HEK293 (cell line): ENCODE measurements around the gene MISP.

Experiments
- CTCF ChIA-PET: fragments of 350-600 bp; formaldehyde crosslinking; extraction: SDS; loops from one replicate; lab custom pipeline; 2021; ENCODE audit warnings: antibody characterized with exemption; lab: Yijun Ruan, JAX
- POLR2A ChIA-PET: fragments of 300-600 bp; formaldehyde crosslinking; extraction: SDS; loops from one replicate; lab custom pipeline; 2020; ENCODE audit warnings: antibody characterized with exemption, inconsistent platforms; lab: Yijun Ruan, JAX
- H3K27ac ChIP-seq: fragments of 200-500 bp; sonication (Bioruptor generic); 2 replicates; pipeline ENCODE4 v1.5.1; 2014; ENCODE audit warnings: low read depth, low read length, control low read depth, inconsistent platforms; ENCODE audit errors: extremely low read depth
- H3K36me3 ChIP-seq, 2 experiments: fragments of 200-500 bp in 1 of 2; sonication (Bioruptor generic) in 1 of 2; 1 replicate in 1 of 2; 2 replicates in 1 of 2; pipeline ENCODE4 v1.5.1; 2014 to 2017; ENCODE audit warnings: inconsistent platforms in 2 of 2, low read length in 2 of 2; ENCODE audit not compliant: control insufficient read depth in 2 of 2, insufficient read depth in 1 of 2
- H3K4me1 ChIP-seq: fragments of 200-500 bp; sonication (Bioruptor generic); 2 replicates; pipeline ENCODE4 v1.5.1; 2014; ENCODE audit warnings: mild to moderate bottlenecking, low read length, inconsistent platforms; ENCODE audit not compliant: control insufficient read depth, insufficient read depth
- H3K4me3 ChIP-seq: 2 replicates; pipeline ENCODE4 v1.5.1; 2011; ENCODE audit warnings: low read depth, mild to moderate bottlenecking, control low read depth, low read length, moderate library complexity
- H3K9me3 ChIP-seq: fragments of 200-500 bp; sonication (Bioruptor generic); 2 replicates; pipeline ENCODE4 v1.5.1; 2014; ENCODE audit warnings: low read depth, low read length, inconsistent platforms; ENCODE audit not compliant: control insufficient read depth, insufficient read depth
- AEBP2 ChIP-seq: fragments of 450-650 bp; formaldehyde crosslinking; IDR thresholded peaks from 2 replicates; pipeline ENCODE4 v1.5.1; 2016; ENCODE audit warnings: missing biosample characterization, missing genetic modification characterization, borderline replicate concordance
- BCL6B ChIP-seq: fragments of 450-650 bp; formaldehyde crosslinking; IDR thresholded peaks from 2 replicates; pipeline ENCODE4 v1.5.1; 2017; ENCODE audit warnings: missing biosample characterization, missing genetic modification characterization
- EGR2 ChIP-seq: fragments of 450-650 bp; formaldehyde crosslinking; IDR thresholded peaks from 2 replicates; pipeline ENCODE4 v1.5.1; 2016; ENCODE audit warnings: low read depth, missing biosample characterization, missing genetic modification characterization
- GLIS1 ChIP-seq: fragments of 450-650 bp; formaldehyde crosslinking; IDR thresholded peaks from 2 replicates; pipeline ENCODE4 v1.5.1; 2016; ENCODE audit warnings: missing biosample characterization, missing genetic modification characterization
- GLIS2 ChIP-seq: fragments of 450-650 bp; formaldehyde crosslinking; IDR thresholded peaks from 2 replicates; pipeline ENCODE4 v1.5.1; 2016; ENCODE audit warnings: missing biosample characterization, missing genetic modification characterization
- INSM2 ChIP-seq: fragments of 450-650 bp; formaldehyde crosslinking; IDR thresholded peaks from 2 replicates; pipeline ENCODE4 v1.5.1; 2016; ENCODE audit warnings: missing biosample characterization, missing genetic modification characterization
- KLF1 ChIP-seq: fragments of 450-650 bp; formaldehyde crosslinking; IDR thresholded peaks from 2 replicates; pipeline ENCODE4 v1.5.1; 2016; ENCODE audit warnings: missing biosample characterization, missing genetic modification characterization
- TSHZ1 ChIP-seq: fragments of 450-650 bp; formaldehyde crosslinking; IDR thresholded peaks from 2 replicates; pipeline ENCODE4 v1.5.1; 2016; ENCODE audit warnings: missing biosample characterization, missing genetic modification characterization, borderline replicate concordance
- ZBTB7A ChIP-seq: fragments of 450-650 bp; formaldehyde crosslinking; IDR thresholded peaks from 2 replicates; pipeline ENCODE4 v1.5.1; 2016; ENCODE audit warnings: low read depth, missing biosample characterization, missing genetic modification characterization
- ZFP3 ChIP-seq: fragments of 450-650 bp; formaldehyde crosslinking; IDR thresholded peaks from 2 replicates; pipeline ENCODE4 v1.5.1; 2016; ENCODE audit warnings: low read depth, missing biosample characterization, missing genetic modification characterization
- ZIC2 ChIP-seq: fragments of 450-650 bp; formaldehyde crosslinking; IDR thresholded peaks from 2 replicates; pipeline ENCODE4 v1.5.1; 2016; ENCODE audit warnings: missing biosample characterization, missing genetic modification characterization
- ZNF174 ChIP-seq: fragments of 450-650 bp; formaldehyde crosslinking; IDR thresholded peaks from 2 replicates; pipeline ENCODE4 v1.5.0; 2017; ENCODE audit warnings: missing biosample characterization, mild to moderate bottlenecking, missing genetic modification characterization
- ZNF26 ChIP-seq: fragments of 450-650 bp; formaldehyde crosslinking; IDR thresholded peaks from 2 replicates; pipeline ENCODE4 v1.5.1; 2016; ENCODE audit warnings: missing biosample characterization, missing genetic modification characterization
- ZNF280C ChIP-seq: fragments of 450-650 bp; formaldehyde crosslinking; IDR thresholded peaks from 2 replicates; pipeline ENCODE4 v1.5.1; 2016; ENCODE audit warnings: missing biosample characterization, missing genetic modification characterization
- ZNF510 ChIP-seq: fragments of 450-650 bp; formaldehyde crosslinking; IDR thresholded peaks from 2 replicates; pipeline ENCODE4 v1.5.1; 2018; ENCODE audit warnings: mild to moderate bottlenecking, missing genetic modification characterization, missing biosample characterization; ENCODE audit not compliant: insufficient replicate concordance
- ZNF624 ChIP-seq: fragments of 450-650 bp; formaldehyde crosslinking; IDR thresholded peaks from 2 replicates; pipeline ENCODE4 v1.5.1; 2017; ENCODE audit warnings: missing biosample characterization, missing genetic modification characterization
- ZNF654 ChIP-seq: fragments of 450-650 bp; formaldehyde crosslinking; IDR thresholded peaks from 2 replicates; pipeline ENCODE4 v1.5.1; 2016; ENCODE audit warnings: low read depth, missing biosample characterization, missing genetic modification characterization
- ZNF701 ChIP-seq: fragments of 450-650 bp; formaldehyde crosslinking; IDR thresholded peaks from 2 replicates; pipeline ENCODE4 v1.5.1; 2016; ENCODE audit warnings: missing biosample characterization, missing genetic modification characterization
- ZSCAN16 ChIP-seq: fragments of 450-650 bp; formaldehyde crosslinking; IDR thresholded peaks from 2 replicates; pipeline ENCODE4 v1.5.1; 2016; ENCODE audit warnings: missing biosample characterization, missing genetic modification characterization
- ZSCAN30 ChIP-seq: fragments of 450-650 bp; IDR thresholded peaks from 2 replicates; pipeline ENCODE4 v1.5.1; 2018; ENCODE audit warnings: missing biosample characterization, mild to moderate bottlenecking, missing genetic modification characterization, moderate library complexity

Gene MISP

GRCh38 chr19:749811-750210, 1.1 kb upstream of the MISP start:
- no peak for TF ChIP-seq ZNF654 (tag by site-specific recombination)
- TF ChIP-seq AEBP2 = no peak
- TF ChIP-seq ZNF510 (tag by site-specific recombination) = no peak
- no peak for TF ChIP-seq BCL6B (tag by site-specific recombination)
- no peak for TF ChIP-seq INSM2 (tag by site-specific recombination)
- no peak for TF ChIP-seq ZNF174 (tag by site-specific recombination)
- TF ChIP-seq ZBTB7A = no peak
- TF ChIP-seq ZNF280C = no peak
- no peak for TF ChIP-seq ZNF701 (tag by site-specific recombination)
- H3K4me3 ChIP-seq = no peak overlapping the region
- no peaks in the 10 kb centered on the region for H3K36me3 ChIP-seq
- ChIA-PET POLR2A (interaction anchor here (0.6 kb wide), 1 partner anchor 108 kb away, joined by 3 read pairs; no protein-coding TSS in a partner anchor), CTCF (interaction anchor here (0.6 kb wide), 1 partner anchor 370 kb away, joined by 5 read pairs; no protein-coding TSS in a partner anchor)
- H3K4me1 ChIP-seq = no peaks in the 10 kb centered on the region
- no peak overlapping the region for H3K27ac ChIP-seq
- H3K9me3 ChIP-seq = no peaks in the 10 kb centered on the region

- Histone ChIP-seq H3K4me1 (no peaks in the 10 kb centered on the region), H3K9me3 (no peaks in the 10 kb centered on the region), H3K36me3 (no peaks in the 10 kb centered on the region), H3K4me3 (no peak overlapping the region), H3K27ac (no peak overlapping the region)
- CTCF ChIA-PET = interaction anchor here (0.7 to 1.9 kb wide), 3 partner anchors 13 to 246 kb away, joined by 3 to 4 read pairs (median 3); no protein-coding TSS in a partner anchor
- POLR2A ChIA-PET = interaction anchor here (0.5 to 1.0 kb wide), 3 partner anchors 10 to 289 kb away, joined by 4 to 8 read pairs (median 4); no protein-coding TSS in a partner anchor
- TF ChIP-seq ZFP3 (tag by site-specific recombination) (no peak), GLIS2 (tag by site-specific recombination) (no peak), ZIC2 (peak; percentile 71), ZNF624 (tag by site-specific recombination) (no peak), GLIS1 (tag by site-specific recombination) (no peak), TSHZ1 (tag by site-specific recombination) (no peak), ZNF26 (tag by site-specific recombination) (no peak), ZSCAN16 (tag by site-specific recombination) (no peak), ZSCAN30 (tag by site-specific recombination) (no peak), EGR2 (tag by site-specific recombination) (no peak), KLF1 (tag by site-specific recombination) (peak; percentile 15; the same call in 1 of the 2 replicates)
Measured at GRCh38 chr19:751501-752341, 809 bp downstream of the MISP start.
